K562 (cell line): ENCODE measurements around the gene RPTOR. TPM values are rescaled to one million over a fixed set of nuclear protein-coding genes. Genes with fewer than 3 reads are reported as not detected.

Source experiments
- BCLAF1 ChIP-seq, 2 experiments: fragments of 450-650 bp in 1 of 2; IDR thresholded peaks; 2 replicates each; pipeline ENCODE4 v1.6.1; 2011 to 2017; ENCODE audit warnings: low read depth in 2 of 2, antibody characterized with exemption in 1 of 2, borderline replicate concordance in 1 of 2, low read length in 1 of 2, mild to moderate bottlenecking in 1 of 2, mixed read lengths in 1 of 2; ENCODE audit not compliant: control insufficient read depth in 1 of 2
- CCNT2 ChIP-seq: IDR thresholded peaks from 2 replicates; pipeline ENCODE4 v1.6.1; 2011; ENCODE audit warnings: borderline replicate concordance, low read depth, mild to moderate bottlenecking, moderate library complexity, mixed read lengths, low read length; ENCODE audit not compliant: insufficient read length; ENCODE audit errors: extremely low read depth
- CTCF ChIP-seq, 3 experiments: IDR thresholded peaks in 2 of 3; conservative IDR thresholded peaks in 1 of 3; 2 replicates each; pipeline ENCODE4 v1.5.1; 2011 to 2012; ENCODE audit warnings: low read length in 3 of 3, mild to moderate bottlenecking in 3 of 3, control low read depth in 2 of 3, improper control_type of control experiment in 1 of 3, inconsistent platforms in 1 of 3, low read depth in 1 of 3, mixed read lengths in 1 of 3, moderate library complexity in 1 of 3; ENCODE audit not compliant: insufficient read depth in 2 of 3
- E2F8 ChIP-seq: fragments of 450-650 bp; IDR thresholded peaks from 2 replicates; pipeline ENCODE4 v1.7.1; 2018; ENCODE audit warnings: mild to moderate bottlenecking, low read depth; ENCODE audit not compliant: partially characterized antibody
- GABPA ChIP-seq: fragments of 200-800 bp; sonication (Bioruptor generic); conservative IDR thresholded peaks from 2 replicates; pipeline ENCODE4 v1.6.1; 2016; ENCODE audit warnings: low read depth, missing genetic modification characterization, missing compliant biosample characterization
- GATAD2B ChIP-seq: fragments of 450-650 bp; IDR thresholded peaks from 2 replicates; pipeline ENCODE4 v1.6.1; 2017; ENCODE audit warnings: mild to moderate bottlenecking, borderline replicate concordance
- HDAC8 ChIP-seq: fragments of 450-650 bp; IDR thresholded peaks from 2 replicates; pipeline ENCODE4 v1.6.1; 2016; ENCODE audit warnings: mild to moderate bottlenecking, missing genetic modification characterization, moderate library complexity, missing compliant biosample characterization
- KLF16 ChIP-seq: IDR thresholded peaks from 2 replicates; pipeline ENCODE4 v1.6.1; 2016; ENCODE audit warnings: antibody characterized with exemption
- MED1 ChIP-seq: sonication (generic); formaldehyde crosslinking; IDR thresholded peaks from 2 replicates; pipeline ENCODE4 v1.8.1; 2023; ENCODE audit warnings: missing genetic modification reagents, borderline replicate concordance
- MTF1 ChIP-seq: fragments of 250-450 bp; sonication (Bioruptor Pico); IDR thresholded peaks from 2 replicates; pipeline ENCODE4 v1.9.0; 2021; ENCODE audit warnings: moderate library complexity, mild to moderate bottlenecking, inconsistent platforms, borderline replicate concordance
- MXI1 ChIP-seq: IDR thresholded peaks from 2 replicates; pipeline ENCODE4 v1.6.1; 2011; ENCODE audit warnings: low read depth, mild to moderate bottlenecking, improper control_type of control experiment, low read length
- NCOA2 ChIP-seq, 2 experiments: fragments of 450-650 bp; IDR thresholded peaks; 2 replicates each; pipeline ENCODE4 v1.6.1; 2018; ENCODE audit warnings: mild to moderate bottlenecking in 2 of 2, moderate library complexity in 1 of 2; ENCODE audit not compliant: partially characterized antibody in 2 of 2
- POU5F1 ChIP-seq: fragments of 150-350 bp; IDR thresholded peaks from 2 replicates; pipeline ENCODE4 v1.6.1; 2014; ENCODE audit warnings: borderline replicate concordance, low read length, low read depth, mild to moderate bottlenecking; ENCODE audit not compliant: partially characterized antibody
- RHOXF2B ChIP-seq: fragments of 250-450 bp; sonication (Bioruptor Pico); conservative IDR thresholded peaks from 2 replicates; pipeline ENCODE4 v1.5.1; 2021
- SMAD2 ChIP-seq: fragments of 150-350 bp; IDR thresholded peaks from 2 replicates; pipeline ENCODE4 v1.6.1; 2014; ENCODE audit warnings: low read depth, mild to moderate bottlenecking, low read length
- TAF1 ChIP-seq: IDR thresholded peaks from 2 replicates; pipeline ENCODE4 v1.6.1; 2011; ENCODE audit warnings: mild to moderate bottlenecking, low read length, moderate library complexity; ENCODE audit not compliant: insufficient read depth, control insufficient read depth, severe bottlenecking; ENCODE audit errors: extremely low read depth
- TGIF2 ChIP-seq: sonication (generic); formaldehyde crosslinking; IDR thresholded peaks from 2 replicates; pipeline ENCODE4 v1.8.1; 2022; ENCODE audit warnings: mild to moderate bottlenecking, missing genetic modification reagents, moderate library complexity
- ZNF764 ChIP-seq: fragments of 250-450 bp; sonication (Bioruptor Pico); IDR thresholded peaks from 2 replicates; pipeline ENCODE4 v1.4.0; 2020; ENCODE audit warnings: low read depth, mild to moderate bottlenecking, moderate library complexity
- polyA plus RNA-seq, 8 experiments: library from polyadenylated mRNA; depleted of rRNA in 4 of 8; stranded (reverse) in 5 of 8; unstranded in 3 of 8; fragments of >200 nt; fragmentation: Nextera tagmentation in 2 of 8; fragmentation: Illumina TruSeq in 1 of 8; extraction: Ambion mirVana in 2 of 8; extraction: Trizol in 1 of 8; gene quantifications; 2 replicates each; pipeline versions ENCODE4 v1.2.1 to v1.2.3, GENCODE V29; 2011 to 2014; ENCODE audit warnings: inconsistent platforms in 1 of 8, missing spikeins in 1 of 8
- total RNA-seq, 7 experiments: library from RNA; depleted of rRNA in 6 of 7; stranded (reverse); fragments of >200 nt in 6 of 7; fragmentation: Illumina TruSeq in 2 of 7; extraction: Trizol in 2 of 7; gene quantifications; 2 replicates each; pipeline versions ENCODE4 v1.2.1 to v1.2.3, GENCODE V29; 2011 to 2021; ENCODE audit warnings: low replicate concordance in 1 of 7

The RPTOR gene
- total and polyA plus RNA-seq, 9 of the 15 experiments (the other 6 are each of a cell fraction or from before 2014, with no cell fraction given) = 0.24 to 54.1 (median 10.2) TPM

GRCh38 chr17:80992077-80992947 lies 447.7 kb downstream of the RPTOR start (continued):
- TF ChIP-seq KLF16 (no peak), MXI1 (no peak), GATAD2B (0 out of 2 replicates have a peak, but pooled peaks have one; percentile 15), ZNF764 (CRISPR knock-in tag) (no peak), MED1 (CRISPR knock-in tag) (0 out of 2 replicates have a peak, but pooled peaks have one; percentile 12), GABPA (tag) (peak; percentile 36), MTF1 (CRISPR knock-in tag) (no peak), TAF1 (peak; percentile 1), CCNT2 (no peak), TGIF2 (CRISPR knock-in tag) (peak; percentile 67; the same call in 1 of the 2 replicates), CTCF (IDR thresholded peaks at IDR 0.05 in 2 of 3, conservative IDR thresholded peaks at IDR 0.05 in 1 of 3; ENCODE audit: insufficient read depth in 2 of 3, low read depth in 1 of 3, low read length in 3 of 3) (no peak), E2F8 (no peak), POU5F1 (no peak), RHOXF2B (CRISPR knock-in tag) (no peak), HDAC8 (no peak), SMAD2 (no peak), NCOA2 (IDR thresholded peaks at IDR 0.05; ENCODE audit: partially characterized antibody in 2 of 2) (no peak), BCLAF1 (IDR thresholded peaks at IDR 0.05; ENCODE audit: borderline replicate concordance in 1 of 2, control insufficient read depth in 1 of 2, low read depth in 2 of 2, low read length in 1 of 2) (no peak)
